H9 (cell line): ENCODE results near the gene TBATA. TPM values are rescaled to one million over a fixed set of nuclear protein-coding genes. Genes with fewer than 3 reads are reported as not detected.

Source experiments
- DNase-seq: peaks from one replicate; pipeline ENCODE4 v3.0.0-alpha.2; 2017
- H2AFZ ChIP-seq: one replicate; pipeline ENCODE4 v1.6.1; 2013; ENCODE audit warnings: mild to moderate bottlenecking, low read length, control low read depth, moderate library complexity
- H2AK5ac ChIP-seq: 2 replicates; pipeline ENCODE4 v1.6.1; 2013; ENCODE audit warnings: low read length, control low read depth, mixed read lengths; ENCODE audit not compliant: insufficient read length
- H2BK120ac ChIP-seq: one replicate; pipeline ENCODE4 v1.6.1; 2013; ENCODE audit warnings: low read depth, mild to moderate bottlenecking, low read length, control low read depth, inconsistent platforms; ENCODE audit not compliant: poor library complexity, severe bottlenecking
- H2BK12ac ChIP-seq: 2 replicates; pipeline ENCODE4 v1.6.1; 2013; ENCODE audit warnings: low read length, control low read depth, mixed read lengths, low read depth; ENCODE audit not compliant: insufficient read length
- H2BK15ac ChIP-seq: 2 replicates; pipeline ENCODE4 v1.6.1; 2013; ENCODE audit warnings: low read depth, low read length, control low read depth
- H2BK20ac ChIP-seq: one replicate; pipeline ENCODE4 v1.6.1; 2013; ENCODE audit warnings: low read depth, mild to moderate bottlenecking, low read length, control low read depth, inconsistent platforms; ENCODE audit not compliant: poor library complexity, severe bottlenecking
- H2BK5ac ChIP-seq: 2 replicates; pipeline ENCODE4 v1.6.1; 2013; ENCODE audit warnings: low read length, control low read depth, mixed read lengths; ENCODE audit not compliant: insufficient read length
- H3K14ac ChIP-seq: 2 replicates; pipeline ENCODE4 v1.6.1; 2013; ENCODE audit warnings: low read length, control low read depth; ENCODE audit not compliant: insufficient read depth
- H3K18ac ChIP-seq: 2 replicates; pipeline ENCODE4 v1.6.1; 2013; ENCODE audit warnings: low read depth, mild to moderate bottlenecking, mixed read lengths, low read length, control low read depth; ENCODE audit not compliant: insufficient read length
- H3K23ac ChIP-seq: 2 replicates; pipeline ENCODE4 v1.6.1; 2013; ENCODE audit warnings: low read length, control low read depth, mixed read lengths, low read depth; ENCODE audit not compliant: insufficient read length
- H3K23me2 ChIP-seq: 2 replicates; pipeline ENCODE4 v1.6.1; 2013; ENCODE audit warnings: low read depth, mild to moderate bottlenecking, mixed read lengths, low read length, control low read depth; ENCODE audit not compliant: insufficient read length, poor library complexity, severe bottlenecking
- H3K27ac ChIP-seq: 2 replicates; pipeline ENCODE4 v1.5.1; 2013; ENCODE audit warnings: low read length, control low read depth, mixed read lengths, low read depth; ENCODE audit not compliant: insufficient read length
- H3K27me3 ChIP-seq: 2 replicates; pipeline ENCODE4 v1.6.1; 2013; ENCODE audit warnings: low read length, control low read depth, inconsistent platforms; ENCODE audit not compliant: insufficient read depth
- H3K4ac ChIP-seq: 2 replicates; pipeline ENCODE4 v1.6.1; 2013; ENCODE audit warnings: low read depth, mild to moderate bottlenecking, control low read depth, inconsistent platforms, low read length, moderate library complexity
- H3K4me1 ChIP-seq: 2 replicates; pipeline ENCODE4 v1.6.1; 2013; ENCODE audit warnings: low read length, control low read depth, inconsistent platforms; ENCODE audit not compliant: insufficient read depth
- H3K4me2 ChIP-seq: 2 replicates; pipeline ENCODE4 v1.6.1; 2013; ENCODE audit warnings: low read length, control low read depth, mixed read lengths; ENCODE audit not compliant: insufficient read length, insufficient read depth
- H3K56ac ChIP-seq: 2 replicates; pipeline ENCODE4 v1.6.1; 2013; ENCODE audit warnings: low read depth, mild to moderate bottlenecking, mixed read lengths, low read length, control low read depth; ENCODE audit not compliant: insufficient read length
- H3K79me1 ChIP-seq: 2 replicates; pipeline ENCODE4 v1.6.1; 2013; ENCODE audit warnings: low read depth, mild to moderate bottlenecking, moderate library complexity, low read length, control low read depth, inconsistent platforms; ENCODE audit not compliant: insufficient read depth, poor library complexity, severe bottlenecking
- H3K79me2 ChIP-seq: 2 replicates; pipeline ENCODE4 v1.6.1; 2013; ENCODE audit warnings: low read length, control low read depth, inconsistent platforms; ENCODE audit not compliant: insufficient read depth
- H3K9ac ChIP-seq: 2 replicates; pipeline ENCODE4 v1.6.1; 2013; ENCODE audit warnings: low read length, control low read depth, mixed read lengths; ENCODE audit not compliant: insufficient read length; ENCODE audit errors: extremely low read depth
- H3K9me3 ChIP-seq: one replicate; pipeline ENCODE4 v1.6.1; 2013; ENCODE audit warnings: low read depth, low read length, inconsistent platforms; ENCODE audit not compliant: control insufficient read depth
- H3T11ph ChIP-seq: one replicate; pipeline ENCODE4 v1.6.1; 2013; ENCODE audit warnings: mild to moderate bottlenecking, low read length, control low read depth, inconsistent platforms
- H4K20me1 ChIP-seq: one replicate; pipeline ENCODE4 v1.6.1; 2013; ENCODE audit not compliant: control insufficient read depth, insufficient read length, insufficient read depth
- H4K5ac ChIP-seq: 2 replicates; pipeline ENCODE4 v1.6.1; 2013; ENCODE audit warnings: low read depth, mild to moderate bottlenecking, mixed read lengths, low read length, control low read depth; ENCODE audit not compliant: insufficient read length
- H4K8ac ChIP-seq: replicated peaks from 2 replicates; pipeline ENCODE4 v1.6.1; 2013; ENCODE audit warnings: low read length, control low read depth, mixed read lengths, low read depth; ENCODE audit not compliant: insufficient read length
- H4K91ac ChIP-seq: 2 replicates; pipeline ENCODE4 v1.6.1; 2013; ENCODE audit warnings: low read depth, mild to moderate bottlenecking, moderate library complexity, mixed read lengths, low read length, control low read depth; ENCODE audit not compliant: insufficient read length
- H3K27ac Mint-ChIP-seq, 3 experiments: 2 replicates in 2 of 3; 3 replicates in 1 of 3; pipeline ENCODE4 v1.8.0; 2020 to 2021; ENCODE audit warnings: mixed read lengths in 3 of 3, mild to moderate bottlenecking in 1 of 3, moderate library complexity in 1 of 3
- H3K27me3 Mint-ChIP-seq: 2 replicates; pipeline ENCODE4 v1.8.0; 2021; ENCODE audit warnings: low read depth, mild to moderate bottlenecking, moderate library complexity, mixed read lengths
- H3K36me3 Mint-ChIP-seq, 3 experiments: 2 replicates in 2 of 3; 3 replicates in 1 of 3; pipeline ENCODE4 v1.8.0; 2020 to 2021; ENCODE audit warnings: low read depth in 3 of 3, mixed read lengths in 3 of 3; ENCODE audit not compliant: insufficient read depth in 1 of 3
- H3K4me1 Mint-ChIP-seq, 2 experiments: 2 replicates each; pipeline ENCODE4 v1.8.0; 2020; ENCODE audit warnings: mixed read lengths in 2 of 2
- H3K4me3 Mint-ChIP-seq, 2 experiments: 2 replicates in 1 of 2; 3 replicates in 1 of 2; pipeline ENCODE4 v1.8.0; 2020 to 2021; ENCODE audit warnings: mild to moderate bottlenecking in 2 of 2, mixed read lengths in 2 of 2, moderate library complexity in 1 of 2
- H3K9me3 Mint-ChIP-seq, 2 experiments: 2 replicates in 1 of 2; 3 replicates in 1 of 2; pipeline ENCODE4 v1.8.0; 2020; ENCODE audit warnings: mild to moderate bottlenecking in 2 of 2, mixed read lengths in 2 of 2, moderate library complexity in 1 of 2
- WGBS: extraction: QIAGEN DNeasy Blood & Tissue Kit; methylation state at CpG from one replicate; pipeline ENCODE4 v1.1.7; 2013; ENCODE audit warnings: missing lambda C conversion rate, low lambda C conversion rate, mixed read lengths; ENCODE audit not compliant: insufficient read length; ENCODE audit errors: extremely low coverage; 5-methylcytosine and 5-hydroxymethylcytosine counted together
- total RNA-seq: library from RNA; stranded (reverse); gene quantifications from 2 replicates; pipeline ENCODE4 v1.2.1, GENCODE V29; 2021
- TF ChIP-seq, protein P1 (sequence below): fragments of 200-600 bp; sonication (generic); conservative IDR thresholded peaks from 3 replicates; pipeline ENCODE4 v1.8.0; 2021; ENCODE audit warnings: antibody characterized with exemption, mild to moderate bottlenecking

Gene TBATA
- total RNA-seq, 1 experiment from 2014 or later, result not detected

DNA sequence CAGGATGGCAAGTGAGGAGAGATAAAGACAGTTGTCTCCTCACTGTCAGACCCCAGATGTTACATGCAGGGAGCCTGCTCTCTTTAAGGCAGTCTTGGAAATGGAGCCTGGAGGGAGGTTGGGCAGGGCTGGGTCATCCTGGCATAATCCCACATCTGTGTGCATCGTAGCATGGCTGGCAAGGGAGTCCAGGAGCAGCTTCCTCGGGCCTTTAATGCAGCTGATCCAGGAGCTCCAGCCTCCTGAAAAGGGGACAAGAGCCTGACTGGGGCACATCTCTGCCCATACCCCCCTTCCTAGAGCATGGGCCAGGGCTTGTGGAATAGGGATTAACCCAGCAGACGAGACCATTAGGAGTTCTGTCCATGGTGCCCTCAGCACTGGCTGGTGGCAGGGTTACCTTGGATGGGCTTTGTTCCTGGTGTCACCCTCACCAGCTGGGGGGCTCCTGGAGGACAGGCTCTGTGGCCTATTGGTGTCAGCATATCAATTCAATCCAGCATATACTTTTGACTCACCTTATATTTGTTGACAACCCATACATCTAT lies 34.9 kb downstream of the TBATA start:
- H4K20me1 ChIP-seq, result no peaks in the 10 kb centered on the region
- no peak overlapping the region for H2BK120ac ChIP-seq
- no peak overlapping the region for H2BK5ac ChIP-seq
- no CpG with 5 or more reads among the region's 3 CpGs for WGBS
- no peak overlapping the region for H2AFZ ChIP-seq
- H3K27ac Mint-ChIP-seq, result no peak overlapping the region
- H3K4me1 Mint-ChIP-seq, result peaks cover 12 to 15% of the 10 kb centered on the region in 2 experiments
- no peak overlapping the region for H3K4ac ChIP-seq
- no peak overlapping the region for H2BK12ac ChIP-seq
- TF ChIP-seq, protein P1, sequence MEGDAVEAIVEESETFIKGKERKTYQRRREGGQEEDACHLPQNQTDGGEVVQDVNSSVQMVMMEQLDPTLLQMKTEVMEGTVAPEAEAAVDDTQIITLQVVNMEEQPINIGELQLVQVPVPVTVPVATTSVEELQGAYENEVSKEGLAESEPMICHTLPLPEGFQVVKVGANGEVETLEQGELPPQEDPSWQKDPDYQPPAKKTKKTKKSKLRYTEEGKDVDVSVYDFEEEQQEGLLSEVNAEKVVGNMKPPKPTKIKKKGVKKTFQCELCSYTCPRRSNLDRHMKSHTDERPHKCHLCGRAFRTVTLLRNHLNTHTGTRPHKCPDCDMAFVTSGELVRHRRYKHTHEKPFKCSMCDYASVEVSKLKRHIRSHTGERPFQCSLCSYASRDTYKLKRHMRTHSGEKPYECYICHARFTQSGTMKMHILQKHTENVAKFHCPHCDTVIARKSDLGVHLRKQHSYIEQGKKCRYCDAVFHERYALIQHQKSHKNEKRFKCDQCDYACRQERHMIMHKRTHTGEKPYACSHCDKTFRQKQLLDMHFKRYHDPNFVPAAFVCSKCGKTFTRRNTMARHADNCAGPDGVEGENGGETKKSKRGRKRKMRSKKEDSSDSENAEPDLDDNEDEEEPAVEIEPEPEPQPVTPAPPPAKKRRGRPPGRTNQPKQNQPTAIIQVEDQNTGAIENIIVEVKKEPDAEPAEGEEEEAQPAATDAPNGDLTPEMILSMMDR, result no peak
- H3K79me1 ChIP-seq, result no peaks in the 10 kb centered on the region
- no peak overlapping the region for H3K23ac ChIP-seq
- peaks cover 0 to 4% (median 0%) of the 10 kb centered on the region in 3 experiments; a peak in 2 of 7 replicates for H3K36me3 Mint-ChIP-seq
- no peak overlapping the region for H3K4me2 ChIP-seq
- H2AK5ac ChIP-seq, result no peak overlapping the region
- no peaks in the 10 kb centered on the region; the same call in 1 of the 2 replicates for H3K4me1 ChIP-seq
- H3K9me3 Mint-ChIP-seq, result no peaks in the 10 kb centered on the region
- no peak overlapping the region for H3K18ac ChIP-seq
- no peaks in the 10 kb centered on the region for H3K9me3 ChIP-seq
- no peak overlapping the region for H2BK15ac ChIP-seq
- no peak overlapping the region for H3K9ac ChIP-seq
- H3K14ac ChIP-seq, result no peak overlapping the region
- no peak for DNase-seq
- H3K4me3 Mint-ChIP-seq, result no peak overlapping the region
- H3K27me3 Mint-ChIP-seq, result no peaks in the 10 kb centered on the region
- H4K5ac ChIP-seq, result no peak overlapping the region
- H3K79me2 ChIP-seq, result no peaks in the 10 kb centered on the region
- no peaks in the 10 kb centered on the region for H3K27me3 ChIP-seq
- no peaks in the 10 kb centered on the region for H3K23me2 ChIP-seq
- H3K56ac ChIP-seq, result no peak overlapping the region
- H2BK20ac ChIP-seq, result no peak overlapping the region
- no peak overlapping the region for H3K27ac ChIP-seq
- H4K8ac ChIP-seq, result no peak overlapping the region
- H4K91ac ChIP-seq, result no peak overlapping the region
- H3T11ph ChIP-seq, result no peak overlapping the region
